GM10248 (cell line): ENCODE measurements around the gene TRIM59.

Source experiments
- CTCF ChIA-PET: fragments of 300-600 bp; sonication (Branson Sonifier 250); formaldehyde crosslinking; extraction: SDS; loops from one replicate; lab custom pipeline; 2021; ENCODE audit warnings: antibody characterized with exemption; lab: Yijun Ruan, JAX
- POLR2A ChIA-PET: fragments of 350-650 bp; sonication (Branson Sonifier 250); formaldehyde crosslinking; extraction: SDS; loops from one replicate; lab custom pipeline; 2020; ENCODE audit warnings: antibody characterized with exemption; lab: Yijun Ruan, JAX
- DNase-seq: peaks from one replicate; pipeline ENCODE4 v3.0.0; 2012; ENCODE audit errors: extremely low spot score
- TF ChIP-seq, protein P1 (sequence below): IDR thresholded peaks from 2 replicates; pipeline ENCODE4 v1.5.1; 2012; ENCODE audit warnings: mild to moderate bottlenecking, low read depth; ENCODE audit errors: extremely low read depth, missing control alignments, control extremely low read depth

The TRIM59 gene

DNA sequence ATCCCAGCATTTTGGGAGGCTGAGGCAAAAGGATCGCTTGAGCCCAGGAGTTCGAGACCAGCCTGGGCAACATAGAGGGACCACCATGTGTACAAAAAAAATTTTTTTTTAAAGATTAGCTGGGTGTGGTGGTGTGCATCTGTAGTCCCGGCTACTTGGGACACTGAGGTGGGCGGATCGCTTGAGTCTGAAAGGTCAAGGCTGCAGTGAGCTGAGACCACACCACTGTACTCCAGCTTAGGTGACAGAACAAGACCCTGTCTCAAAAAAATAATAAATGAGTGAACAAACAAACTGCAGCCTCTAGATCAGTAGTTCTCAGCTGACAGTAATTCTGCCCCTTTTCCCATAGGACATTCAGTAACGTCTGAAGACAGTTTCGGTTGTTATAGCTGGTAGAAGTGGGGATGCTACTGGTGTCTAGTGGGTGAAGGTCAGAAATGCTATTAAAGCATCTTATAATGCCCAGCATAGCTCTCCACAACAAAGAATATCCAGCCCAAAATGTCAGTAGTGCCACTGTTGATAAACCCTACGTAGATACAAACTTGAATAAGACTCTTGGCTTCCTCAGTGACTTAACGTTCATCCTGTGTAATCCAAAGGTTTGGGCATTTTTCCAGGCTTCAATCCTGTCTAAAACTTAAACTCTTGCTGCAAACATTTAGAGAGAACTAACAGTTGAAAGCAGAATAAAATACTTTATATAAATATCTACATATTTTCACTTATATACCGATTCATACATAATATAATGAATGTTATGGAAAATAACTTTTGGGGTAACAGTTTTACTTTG, 39.6 kb downstream of the TRIM59 start:
- TF ChIP-seq, protein P1, sequence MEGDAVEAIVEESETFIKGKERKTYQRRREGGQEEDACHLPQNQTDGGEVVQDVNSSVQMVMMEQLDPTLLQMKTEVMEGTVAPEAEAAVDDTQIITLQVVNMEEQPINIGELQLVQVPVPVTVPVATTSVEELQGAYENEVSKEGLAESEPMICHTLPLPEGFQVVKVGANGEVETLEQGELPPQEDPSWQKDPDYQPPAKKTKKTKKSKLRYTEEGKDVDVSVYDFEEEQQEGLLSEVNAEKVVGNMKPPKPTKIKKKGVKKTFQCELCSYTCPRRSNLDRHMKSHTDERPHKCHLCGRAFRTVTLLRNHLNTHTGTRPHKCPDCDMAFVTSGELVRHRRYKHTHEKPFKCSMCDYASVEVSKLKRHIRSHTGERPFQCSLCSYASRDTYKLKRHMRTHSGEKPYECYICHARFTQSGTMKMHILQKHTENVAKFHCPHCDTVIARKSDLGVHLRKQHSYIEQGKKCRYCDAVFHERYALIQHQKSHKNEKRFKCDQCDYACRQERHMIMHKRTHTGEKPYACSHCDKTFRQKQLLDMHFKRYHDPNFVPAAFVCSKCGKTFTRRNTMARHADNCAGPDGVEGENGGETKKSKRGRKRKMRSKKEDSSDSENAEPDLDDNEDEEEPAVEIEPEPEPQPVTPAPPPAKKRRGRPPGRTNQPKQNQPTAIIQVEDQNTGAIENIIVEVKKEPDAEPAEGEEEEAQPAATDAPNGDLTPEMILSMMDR: no peak
- POLR2A ChIA-PET: no interaction called here
- no peak for DNase-seq
- CTCF ChIA-PET: interaction anchor here (0.7 to 1.6 kb wide), 4 partner anchors 10 to 419 kb away, joined by 3 to 6 read pairs (median 4); no protein-coding TSS in a partner anchor

DNA sequence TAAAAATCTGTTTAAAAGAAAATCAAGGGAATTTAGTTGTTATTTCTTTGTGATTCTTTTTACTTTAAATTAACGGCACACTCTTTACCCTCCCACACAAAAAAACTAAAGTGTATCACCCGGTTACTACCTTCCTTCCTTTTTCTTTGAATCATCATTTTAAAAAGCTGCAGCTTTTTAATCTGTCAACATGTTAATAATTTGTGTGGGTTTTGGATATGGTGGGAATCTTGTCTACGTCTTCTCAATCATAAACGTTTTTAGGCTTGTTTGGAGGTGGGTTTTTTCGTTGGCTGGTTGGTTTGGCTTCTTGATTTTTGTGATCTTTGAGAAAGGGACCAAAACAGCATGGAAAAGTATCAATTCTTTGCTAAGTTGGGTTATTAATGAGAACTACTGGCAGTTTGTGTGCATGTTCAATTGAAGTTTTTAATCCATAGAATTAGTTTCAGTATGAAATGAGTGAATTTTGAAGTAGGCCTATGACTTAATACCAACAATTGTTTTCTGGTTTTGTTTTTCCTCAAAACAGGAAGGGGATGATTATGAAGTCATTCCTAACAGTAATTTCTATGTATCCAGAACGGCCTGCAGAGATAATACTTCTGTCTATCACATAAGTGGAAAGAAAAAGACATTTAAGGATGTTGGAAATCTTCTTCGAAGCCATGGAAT, 45.7 kb downstream of the TRIM59 start:
- ChIA-PET POLR2A (no interaction called here), CTCF (interaction anchor here (4.7 kb wide), 1 partner anchor 10 kb away, joined by 33 read pairs; no protein-coding TSS in a partner anchor)
- TF ChIP-seq, protein P1: no peak
- DNase-seq: no peak

DNA sequence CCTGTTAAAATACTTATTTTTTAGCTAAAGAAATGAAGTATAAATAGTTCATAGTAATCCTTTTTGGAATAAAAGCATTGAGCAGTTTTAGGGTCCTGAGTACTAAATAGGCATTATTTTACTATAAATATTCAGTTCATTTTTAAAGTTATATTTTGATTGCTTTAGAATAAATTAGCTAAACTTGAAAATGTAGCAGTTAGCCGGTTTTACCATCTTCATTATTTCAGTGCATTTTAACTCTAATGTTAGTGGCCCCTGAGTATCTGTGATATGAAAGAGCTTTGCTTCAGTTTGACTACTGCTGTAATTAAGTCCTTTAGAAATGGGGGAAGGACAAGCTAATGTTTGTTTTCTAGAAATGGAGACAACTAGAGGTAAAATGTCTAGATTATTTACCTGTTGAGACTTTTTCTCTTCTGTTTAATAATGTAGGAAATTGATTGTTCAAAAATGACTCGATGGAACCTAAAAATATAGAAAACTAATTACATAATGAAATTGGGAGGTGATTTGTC, 46.5 kb downstream of the TRIM59 start:
- TF ChIP-seq, protein P1: no peak

DNA sequence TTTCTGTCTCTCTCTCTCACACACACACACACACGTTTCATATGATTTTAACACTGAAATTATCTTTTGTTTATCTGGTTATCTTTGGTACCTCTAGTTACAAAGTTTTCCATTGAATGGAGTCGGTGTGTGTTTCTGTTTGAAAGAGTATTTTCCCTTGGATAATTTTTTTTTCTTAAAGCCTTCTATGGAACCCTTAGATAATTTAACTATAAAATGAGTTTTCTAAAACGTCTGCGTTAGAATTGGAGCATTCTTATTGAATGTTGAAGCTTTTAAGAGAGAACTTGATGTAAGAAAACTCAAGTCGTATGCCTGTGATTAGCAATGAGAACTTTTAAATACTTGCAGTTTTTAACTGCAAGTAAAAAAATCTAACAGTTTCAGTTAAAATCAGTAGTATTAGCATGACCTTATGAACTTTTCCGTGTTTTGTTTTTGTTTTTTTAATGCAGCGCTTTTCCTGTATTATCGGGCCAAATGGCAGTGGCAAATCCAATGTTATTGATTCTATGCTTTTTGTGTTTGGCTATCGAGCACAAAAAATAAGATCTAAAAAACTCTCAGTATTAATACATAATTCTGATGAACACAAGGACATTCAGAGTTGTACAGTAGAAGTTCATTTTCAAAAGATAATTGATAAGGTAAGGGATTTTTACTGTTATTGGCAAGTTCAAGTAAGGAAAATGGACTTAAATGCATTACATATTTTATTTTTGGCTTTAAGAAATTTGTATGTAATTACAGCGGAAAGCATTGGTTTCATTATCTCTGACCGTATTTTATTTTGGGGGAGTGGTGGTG, 47.2 kb downstream of the TRIM59 start:
- TF ChIP-seq, protein P1: no peak
- ChIA-PET POLR2A (no interaction called here), CTCF (interaction anchor here (1.6 to 4.7 kb wide), 2 partner anchors 10 to 12 kb away, joined by 3 to 33 read pairs; no protein-coding TSS in a partner anchor)
- DNase-seq: no peak

More for the DNA sequence above, 46.5 kb downstream of the TRIM59 start:
- ChIA-PET POLR2A (no interaction called here), CTCF (interaction anchor here (1.6 to 4.7 kb wide), 2 partner anchors 10 to 11 kb away, joined by 3 to 33 read pairs; no protein-coding TSS in a partner anchor)
- DNase-seq: no peak

DNA sequence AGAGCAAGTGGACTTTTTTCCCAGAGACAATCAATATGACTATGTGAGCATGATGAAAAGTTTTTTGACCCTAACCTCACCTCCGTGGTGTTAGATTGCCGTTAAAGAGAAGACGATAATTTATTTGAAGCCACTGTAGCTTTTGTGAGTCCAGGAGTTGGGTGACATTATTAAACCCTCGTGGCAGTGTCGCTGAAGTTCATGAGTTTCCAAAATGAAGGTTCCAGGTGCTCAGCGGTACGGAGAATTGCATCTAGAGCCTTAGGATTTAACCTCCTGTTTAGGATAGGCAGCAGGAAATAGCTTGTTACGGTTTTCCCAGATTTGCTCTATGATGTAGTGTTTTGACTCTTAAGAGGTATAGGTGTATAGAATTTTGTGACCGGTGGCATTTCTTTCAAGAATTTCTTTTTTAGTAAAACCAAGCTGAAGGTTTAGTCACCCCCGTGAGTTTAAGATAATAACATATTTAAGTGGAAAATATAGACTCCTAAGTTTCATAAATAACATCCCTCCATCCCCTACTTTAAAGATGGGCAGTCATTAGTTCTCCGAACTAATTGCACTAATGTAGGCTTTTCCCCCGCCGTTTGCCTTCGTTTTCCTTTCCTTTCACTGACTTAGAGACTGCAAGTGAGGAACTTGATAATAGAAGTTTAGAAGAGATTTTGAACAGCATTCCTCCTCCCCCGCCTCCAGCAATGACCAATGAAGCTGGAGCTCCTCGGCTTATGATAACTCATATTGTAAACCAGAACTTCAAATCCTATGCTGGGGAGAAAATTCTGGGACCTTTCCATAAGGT, 48.1 kb downstream of the TRIM59 start:
- CTCF ChIA-PET: interaction anchor here (1.6 to 4.7 kb wide), 2 partner anchors 9 to 13 kb away, joined by 3 to 33 read pairs; no protein-coding TSS in a partner anchor
- POLR2A ChIA-PET: no interaction called here
- TF ChIP-seq, protein P1: no peak
- no peak for DNase-seq
